K562 (cell line): ENCODE results near the gene R3HDM1. TPM values are rescaled to one million over a fixed set of nuclear protein-coding genes. Genes with fewer than 3 reads are reported as not detected.
A peak's percentile ranks its signal among the peaks of the same experiment; 100 is the strongest.

Experiments used
- ATAC-seq: fragments of 200-7000 bp; cut with Tn5 transposase; 3 replicates; pipeline ENCODE4 v1.9.1; 2020; ENCODE audit warnings: moderate library complexity
- BruUV-seq: library from RNA; stranded (reverse); fragments of 400-500 nt; replicated peaks from 2 replicates; lab custom pipeline; 2021; lab: Mats Ljungman, UMichigan
- CTCF ChIA-PET: fragments of 300-600 bp; formaldehyde crosslinking; extraction: SDS; loops from one replicate; lab custom pipeline; 2021; ENCODE audit warnings: low intra/inter-chr PET ratio; lab: Yijun Ruan, JAX
- POLR2A ChIA-PET: fragments of 300-600, 350-650 bp; sonication (Branson Sonifier 250); formaldehyde crosslinking; extraction: SDS; loops from one replicate; lab custom pipeline; 2021; ENCODE audit warnings: antibody characterized with exemption, inconsistent platforms; lab: Yijun Ruan, JAX
- DNase-seq, 4 experiments: peaks; one replicate each; pipeline versions ENCODE4 v3.0.0 to v3.0.0-alpha.2; 2011 to 2018; ENCODE audit warnings: low spot score in 3 of 4, mixed read lengths in 3 of 4; ENCODE audit errors: extremely low read depth in 1 of 4
- FAIRE-seq: peaks from 2 replicates; lab custom pipeline; 2011; peaks lifted over from hg19 to GRCh38; lab: Jason Lieb, UNC
- H2AFZ ChIP-seq: 2 replicates; pipeline ENCODE4 v1.6.0; 2011; ENCODE audit warnings: low read depth, low read length, control low read depth, inconsistent platforms
- H3K27ac ChIP-seq: fragments of 200-600 bp; 3 replicates; pipeline ENCODE4 v1.8.0; 2011; ENCODE audit warnings: low read depth, mild to moderate bottlenecking, control low read depth, inconsistent platforms, low read length, moderate library complexity, mixed read lengths; ENCODE audit errors: extremely low read depth
- H3K27me3 ChIP-seq, 2 experiments: fragments of 300-600 bp in 1 of 2; 2 replicates in 1 of 2; 3 replicates in 1 of 2; pipeline versions ENCODE4 v1.6.0 to v1.8.0; 2011; ENCODE audit warnings: inconsistent platforms in 2 of 2, low read length in 2 of 2, mild to moderate bottlenecking in 1 of 2, mixed read lengths in 1 of 2, moderate library complexity in 1 of 2; ENCODE audit not compliant: control insufficient read depth in 2 of 2, insufficient read depth in 2 of 2
- H3K36me3 ChIP-seq: fragments of 300-600 bp; 3 replicates; pipeline ENCODE4 v1.8.0; 2011; ENCODE audit warnings: mild to moderate bottlenecking, low read length, inconsistent platforms; ENCODE audit not compliant: control insufficient read depth, insufficient read depth
- H3K4me1 ChIP-seq, 2 experiments: fragments of 200-600 bp in 1 of 2; replicated peaks in 1 of 2; 2 replicates in 1 of 2; 3 replicates in 1 of 2; pipeline versions ENCODE4 v1.5.1 to v1.8.0; 2011; ENCODE audit warnings: inconsistent platforms in 2 of 2, low read length in 2 of 2, mild to moderate bottlenecking in 1 of 2, mixed read lengths in 1 of 2, moderate library complexity in 1 of 2; ENCODE audit not compliant: control insufficient read depth in 2 of 2, insufficient read depth in 2 of 2
- H3K4me2 ChIP-seq: 2 replicates; pipeline ENCODE4 v1.6.1; 2011; ENCODE audit warnings: low read length, control low read depth, inconsistent platforms, mixed read lengths; ENCODE audit not compliant: insufficient read depth
- H3K4me3 ChIP-seq: fragments of 200-600 bp; sonication (generic), shearing (Covaris generic); 2 replicates; pipeline ENCODE4 v1.5.1; 2016; ENCODE audit warnings: control low read depth, inconsistent platforms
- H3K79me2 ChIP-seq: fragments of 200-600 bp; 3 replicates; pipeline ENCODE4 v1.8.0; 2011; ENCODE audit warnings: low read length, inconsistent platforms; ENCODE audit not compliant: control insufficient read depth, insufficient read depth
- H3K9ac ChIP-seq, 2 experiments: 2 replicates each; pipeline versions ENCODE4 v1.6.0 to v1.6.1; 2011; ENCODE audit warnings: low read depth in 2 of 2, low read length in 2 of 2, control low read depth in 1 of 2, inconsistent platforms in 1 of 2, mild to moderate bottlenecking in 1 of 2, mixed read lengths in 1 of 2; ENCODE audit not compliant: insufficient read depth in 1 of 2
- H3K9me1 ChIP-seq: one replicate; pipeline ENCODE4 v1.6.0; 2011; ENCODE audit warnings: inconsistent platforms, mild to moderate bottlenecking, low read length, moderate library complexity; ENCODE audit not compliant: control insufficient read depth, insufficient read depth
- H3K9me3 ChIP-seq: replicated peaks from 2 replicates; pipeline ENCODE4 v1.5.1; 2011; ENCODE audit warnings: low read depth, low read length, inconsistent platforms; ENCODE audit not compliant: control insufficient read depth, insufficient read depth
- H4K20me1 ChIP-seq: replicated peaks from 2 replicates; pipeline ENCODE4 v1.6.1; 2011; ENCODE audit warnings: low read length, inconsistent platforms, mixed read lengths; ENCODE audit not compliant: control insufficient read depth, insufficient read depth
- CEBPG ChIP-seq, 3 experiments: fragments of 200-800 bp in 1 of 3; sonication (Bioruptor generic) in 1 of 3; sonication (generic) in 1 of 3; formaldehyde crosslinking in 1 of 3; IDR thresholded peaks in 2 of 3; conservative IDR thresholded peaks in 1 of 3; 2 replicates each; pipeline versions ENCODE4 v1.6.1 to v1.8.0; 2016 to 2022; ENCODE audit warnings: missing compliant biosample characterization in 2 of 3, missing genetic modification characterization in 2 of 3, mild to moderate bottlenecking in 1 of 3, missing genetic modification reagents in 1 of 3
- CTCF ChIP-seq, 3 experiments: IDR thresholded peaks in 2 of 3; conservative IDR thresholded peaks in 1 of 3; 2 replicates each; pipeline ENCODE4 v1.5.1; 2011 to 2012; ENCODE audit warnings: low read length in 3 of 3, mild to moderate bottlenecking in 3 of 3, control low read depth in 2 of 3, improper control_type of control experiment in 1 of 3, inconsistent platforms in 1 of 3, low read depth in 1 of 3, mixed read lengths in 1 of 3, moderate library complexity in 1 of 3; ENCODE audit not compliant: insufficient read depth in 2 of 3
- PHF21A ChIP-seq: fragments of 450-650 bp; IDR thresholded peaks from 2 replicates; pipeline ENCODE4 v1.6.1; 2017; ENCODE audit warnings: low read depth, borderline replicate concordance
- ZNF561 ChIP-seq: fragments of 450-650 bp; formaldehyde crosslinking; conservative IDR thresholded peaks from 2 replicates; pipeline ENCODE4 v1.4.0; 2020; ENCODE audit warnings: mild to moderate bottlenecking, moderate library complexity
- WGBS: fragments of 100-300 bp; shearing (Covaris generic); methylation state at CpG from one replicate; pipeline ENCODE4 v1.1.6; 2016; ENCODE audit warnings: low coverage, mixed read lengths; ENCODE audit not compliant: insufficient coverage; ENCODE audit errors: missing lambda C conversion rate; 5-methylcytosine and 5-hydroxymethylcytosine counted together
- in situ Hi-C: fragments of 300-500 bp; cut with MboI; formaldehyde crosslinking; loops from 4 replicates; pipeline ENCODE4 v1.15.0; 2018; ENCODE audit warnings: inconsistent platforms, mixed read lengths
- intact Hi-C: fragments of 100-400 bp; cut with micrococcal nuclease; formaldehyde crosslinking; loops from 2 replicates; pipeline ENCODE4 v1.14.2; 2022
- polyA plus RNA-seq, 8 experiments: library from polyadenylated mRNA; depleted of rRNA in 4 of 8; stranded (reverse) in 5 of 8; unstranded in 3 of 8; fragments of >200 nt; fragmentation: Nextera tagmentation in 2 of 8; fragmentation: Illumina TruSeq in 1 of 8; extraction: Ambion mirVana in 2 of 8; extraction: Trizol in 1 of 8; gene quantifications; 2 replicates each; pipeline versions ENCODE4 v1.2.1 to v1.2.3, GENCODE V29; 2011 to 2014; ENCODE audit warnings: inconsistent platforms in 1 of 8, missing spikeins in 1 of 8
- total RNA-seq, 7 experiments: library from RNA; depleted of rRNA in 6 of 7; stranded (reverse); fragments of >200 nt in 6 of 7; fragmentation: Illumina TruSeq in 2 of 7; extraction: Trizol in 2 of 7; gene quantifications; 2 replicates each; pipeline versions ENCODE4 v1.2.1 to v1.2.3, GENCODE V29; 2011 to 2021; ENCODE audit warnings: low replicate concordance in 1 of 7

R3HDM1 gene
- total and polyA plus RNA-seq, 9 of the 15 experiments (the other 6 are each of a cell fraction or from before 2014, with no cell fraction given) = 12.4 to 89.4 (median 31.0) TPM

- Histone ChIP-seq H3K9ac (no peak overlapping the region), H3K4me3 (no peak overlapping the region), H3K9me1 (no peaks in the 10 kb centered on the region), H3K4me1 (no peaks in the 10 kb centered on the region), H3K36me3 (no peaks in the 10 kb centered on the region; the same call in 2 of the 3 replicates), H4K20me1 (no peaks in the 10 kb centered on the region), H3K4me2 (no peak overlapping the region), H3K79me2 (no peaks in the 10 kb centered on the region), H3K27me3 (no peaks in the 10 kb centered on the region), H2AFZ (no peak overlapping the region), H3K27ac (no peak overlapping the region), H3K9me3 (no peaks in the 10 kb centered on the region)
- no TSS peak for BruUV-seq
- no peak for ATAC-seq
- no peak for DNase-seq
- in situ Hi-C loops = no loop called here
- no peak for FAIRE-seq
- whole genome bisulfite sequencing = 62% methylated on average over 2 of the region's 2 CpGs
- no peak for TF ChIP-seq PHF21A
- CTCF ChIA-PET = no interaction called here
- intact Hi-C loops = no loop called here
- POLR2A ChIA-PET = no interaction called here
These were observed 51.1 kb downstream of the R3HDM1 start for GRCh38 chr2:135582383-135582782.

GRCh38 chr2:135585586-135585985, 54.3 kb downstream of the R3HDM1 start:
- peak in 1 of 4 experiments; percentile 5 for DNase-seq
- H3K27me3 ChIP-seq = no peaks in the 10 kb centered on the region
- H4K20me1 ChIP-seq = no peaks in the 10 kb centered on the region
- H3K4me1 ChIP-seq = peaks cover 0 to 6% of the 10 kb centered on the region in 2 experiments; a peak in 1 of 5 replicates
- in situ Hi-C loops (no loop called here), intact Hi-C loops (no loop called here)
- H3K36me3 ChIP-seq = no peaks in the 10 kb centered on the region; the same call in 2 of the 3 replicates
- no peak for FAIRE-seq
- H3K9ac ChIP-seq = no peak overlapping the region
- H2AFZ ChIP-seq = no peak overlapping the region
- H3K27ac ChIP-seq = no peak overlapping the region
- no TSS peak for BruUV-seq
- H3K79me2 ChIP-seq = 0 out of 3 replicates have a peak, but pooled peaks cover 4% of the 10 kb centered on the region
- no peak overlapping the region for H3K4me3 ChIP-seq
- WGBS = 73% methylated on average over 2 of the region's 2 CpGs
- ChIA-PET POLR2A (interaction anchor here (1.4 kb wide), 1 partner anchor 15 kb away, joined by 3 read pairs; no protein-coding TSS in a partner anchor), CTCF (no interaction called here)
- ATAC-seq = 0 out of 3 replicates have a peak, but pooled peaks have one; percentile 51
- H3K9me3 ChIP-seq = no peaks in the 10 kb centered on the region
- no peak overlapping the region for H3K4me2 ChIP-seq
- H3K9me1 ChIP-seq = no peaks in the 10 kb centered on the region
- TF ChIP-seq ZNF561 (CRISPR knock-in tag) (no peak), CTCF (IDR thresholded peaks at IDR 0.05 in 2 of 3, conservative IDR thresholded peaks at IDR 0.05 in 1 of 3; ENCODE audit: insufficient read depth in 2 of 3, low read depth in 1 of 3, low read length in 3 of 3) (0 out of 6 replicates have a peak, but pooled peaks of 1 of the 3 experiments have one; percentile 16), CEBPG (CRISPR knock-in tag; IDR thresholded peaks at IDR 0.05) (no peak), CEBPG (tag; conservative IDR thresholded peaks at IDR 0.05 in 1 of 2, IDR thresholded peaks at IDR 0.05 in 1 of 2) (no peak)
